Astrocyte (in vitro differentiated cells and primary cell): ENCODE measurements around the gene ANO2.

Experiments
- CTCF ChIP-seq: IDR thresholded peaks from 2 replicates; pipeline ENCODE4 v1.5.1; 2011; ENCODE audit warnings: low read depth, mild to moderate bottlenecking, inconsistent platforms, low read length, moderate library complexity; ENCODE audit not compliant: insufficient read depth
- EZH2 ChIP-seq: IDR thresholded peaks from 2 replicates; pipeline ENCODE4 v1.6.1; 2012; ENCODE audit warnings: mild to moderate bottlenecking, low read length, inconsistent platforms; ENCODE audit not compliant: insufficient read depth

GRCh38 chr12:5742258-5742657, 202.8 kb downstream of the ANO2 start:
- TF ChIP-seq CTCF (no peak), EZH2 (no peak)
